KMS-11 (cell line): ENCODE results near the gene FKBP6.

Source experiments
- H2AFZ ChIP-seq: fragments of 200-600 bp; sonication (generic); 2 replicates; pipeline ENCODE4 v1.6.1; 2016; ENCODE audit warnings: antibody characterized with exemption, mixed run types, low read depth
- H3K27ac ChIP-seq: fragments of 200-600 bp; sonication (generic); 2 replicates; pipeline ENCODE4 v1.6.1; 2016; ENCODE audit warnings: mild to moderate bottlenecking, mixed run types
- H3K27me3 ChIP-seq: fragments of 200-600 bp; sonication (generic); 2 replicates; pipeline ENCODE4 v1.6.1; 2017; ENCODE audit warnings: mild to moderate bottlenecking, low read depth, mixed run types, moderate library complexity; ENCODE audit not compliant: insufficient read depth
- H3K36me3 ChIP-seq: fragments of 200-600 bp; sonication (generic); 2 replicates; pipeline ENCODE4 v1.6.1; 2017; ENCODE audit warnings: mild to moderate bottlenecking, mixed run types; ENCODE audit not compliant: insufficient read depth
- H3K4me1 ChIP-seq: fragments of 200-600 bp; sonication (generic); 2 replicates; pipeline ENCODE4 v1.6.1; 2016; ENCODE audit warnings: mild to moderate bottlenecking, low read depth, mixed run types; ENCODE audit not compliant: poor library complexity, severe bottlenecking
- H3K4me2 ChIP-seq: fragments of 200-600 bp; sonication (generic); 2 replicates; pipeline ENCODE4 v1.7.0; 2016; ENCODE audit warnings: mild to moderate bottlenecking, mixed run types
- H3K4me3 ChIP-seq: fragments of 200-600 bp; sonication (generic); IDR thresholded peaks from 2 replicates; pipeline ENCODE4 v1.6.1; 2017; ENCODE audit warnings: low read depth, low read length, mixed read lengths; ENCODE audit not compliant: insufficient read depth
- H3K79me2 ChIP-seq: fragments of 200-600 bp; sonication (generic); 2 replicates; pipeline ENCODE4 v1.6.1; 2016; ENCODE audit warnings: low read depth, mixed run types; ENCODE audit not compliant: insufficient read depth
- H3K9ac ChIP-seq: fragments of 200-600 bp; sonication (generic); 2 replicates; pipeline ENCODE4 v1.6.1; 2016; ENCODE audit warnings: mild to moderate bottlenecking, mixed run types
- H4K20me1 ChIP-seq: fragments of 200-600 bp; sonication (generic); 2 replicates; pipeline ENCODE4 v1.6.1; 2016; ENCODE audit warnings: mild to moderate bottlenecking, mixed run types; ENCODE audit not compliant: insufficient read depth
- TF ChIP-seq, protein P1 (sequence below): fragments of 200-600 bp; sonication (generic); conservative IDR thresholded peaks from 2 replicates; pipeline ENCODE4 v1.6.1; 2017; ENCODE audit warnings: low read depth, mild to moderate bottlenecking, antibody characterized with exemption, low read length, moderate library complexity, mixed read lengths

FKBP6 gene

DNA sequence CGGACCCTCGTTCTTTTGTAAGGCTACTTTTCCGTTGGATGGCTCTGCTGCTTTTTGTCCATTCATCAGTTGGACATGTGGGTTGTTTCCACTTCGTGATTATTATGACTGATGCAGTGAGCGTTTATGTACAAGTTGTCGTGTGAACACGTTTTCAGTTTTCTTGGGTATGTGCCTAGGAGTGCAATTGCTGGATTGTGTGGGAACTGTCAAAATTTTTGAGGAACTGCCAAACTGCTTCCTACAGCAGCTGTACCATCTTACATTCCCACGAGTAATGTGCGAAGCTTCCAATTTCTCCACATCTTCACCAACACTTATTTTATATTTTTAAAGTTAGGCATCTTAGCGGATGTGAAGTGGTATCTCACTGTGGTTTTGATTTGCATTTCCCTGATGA, 10.4 kb downstream of the FKBP6 start:
- Histone ChIP-seq H3K27ac (no peak overlapping the region), H3K4me3 (no peak overlapping the region), H3K79me2 (no peaks in the 10 kb centered on the region), H3K4me1 (no peaks in the 10 kb centered on the region), H3K36me3 (no peaks in the 10 kb centered on the region), H4K20me1 (no peaks in the 10 kb centered on the region), H3K9ac (no peak overlapping the region), H2AFZ (no peak overlapping the region), H3K4me2 (no peak overlapping the region), H3K27me3 (no peaks in the 10 kb centered on the region)
- TF ChIP-seq, protein P1, sequence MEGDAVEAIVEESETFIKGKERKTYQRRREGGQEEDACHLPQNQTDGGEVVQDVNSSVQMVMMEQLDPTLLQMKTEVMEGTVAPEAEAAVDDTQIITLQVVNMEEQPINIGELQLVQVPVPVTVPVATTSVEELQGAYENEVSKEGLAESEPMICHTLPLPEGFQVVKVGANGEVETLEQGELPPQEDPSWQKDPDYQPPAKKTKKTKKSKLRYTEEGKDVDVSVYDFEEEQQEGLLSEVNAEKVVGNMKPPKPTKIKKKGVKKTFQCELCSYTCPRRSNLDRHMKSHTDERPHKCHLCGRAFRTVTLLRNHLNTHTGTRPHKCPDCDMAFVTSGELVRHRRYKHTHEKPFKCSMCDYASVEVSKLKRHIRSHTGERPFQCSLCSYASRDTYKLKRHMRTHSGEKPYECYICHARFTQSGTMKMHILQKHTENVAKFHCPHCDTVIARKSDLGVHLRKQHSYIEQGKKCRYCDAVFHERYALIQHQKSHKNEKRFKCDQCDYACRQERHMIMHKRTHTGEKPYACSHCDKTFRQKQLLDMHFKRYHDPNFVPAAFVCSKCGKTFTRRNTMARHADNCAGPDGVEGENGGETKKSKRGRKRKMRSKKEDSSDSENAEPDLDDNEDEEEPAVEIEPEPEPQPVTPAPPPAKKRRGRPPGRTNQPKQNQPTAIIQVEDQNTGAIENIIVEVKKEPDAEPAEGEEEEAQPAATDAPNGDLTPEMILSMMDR = no peak

DNA sequence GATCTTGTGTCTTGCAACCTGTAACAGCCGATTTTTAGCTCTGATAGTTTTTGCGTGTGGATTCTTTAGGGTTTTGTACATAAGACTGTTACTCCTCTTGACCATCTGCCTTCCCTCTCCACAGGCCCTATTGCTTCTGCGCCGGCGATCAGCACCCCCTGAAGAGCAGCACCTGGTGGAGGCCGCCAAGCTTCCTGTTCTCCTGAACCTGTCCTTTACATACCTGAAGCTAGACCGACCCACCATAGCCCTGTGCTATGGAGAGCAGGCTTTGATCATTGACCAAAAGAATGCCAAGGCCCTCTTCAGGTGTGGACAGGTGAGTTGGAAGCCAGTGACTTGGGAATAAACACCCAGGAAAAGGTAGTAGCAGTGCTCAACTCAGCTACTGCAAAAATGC, 12.6 kb downstream of the FKBP6 start:
- TF ChIP-seq, protein P1 = no peak
- no peaks in the 10 kb centered on the region for H3K4me1 ChIP-seq
- H3K27me3 ChIP-seq = no peaks in the 10 kb centered on the region

DNA sequence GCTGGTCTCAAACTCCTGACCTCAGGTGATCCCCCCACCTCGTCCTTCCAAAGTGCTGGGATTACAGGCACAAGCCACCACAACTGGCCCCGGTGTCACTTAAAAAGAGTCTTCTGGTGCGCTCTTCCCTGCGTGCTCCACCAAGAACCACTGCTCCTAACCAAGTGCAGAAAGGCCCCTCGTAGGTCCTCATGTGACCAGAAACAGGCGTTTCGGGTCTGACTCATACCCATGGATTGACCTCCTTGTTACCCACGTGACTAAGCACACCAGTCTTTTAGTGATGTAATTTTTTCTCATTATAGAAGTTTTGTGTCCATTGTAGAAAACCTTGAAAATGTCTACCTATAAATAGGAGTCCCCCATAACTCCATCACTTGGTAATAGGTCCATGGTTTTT, 13.9 kb downstream of the FKBP6 start:
- H3K27ac ChIP-seq = no peak overlapping the region
- H4K20me1 ChIP-seq = no peaks in the 10 kb centered on the region
- TF ChIP-seq, protein P1 = no peak
- no peak overlapping the region for H2AFZ ChIP-seq
- no peaks in the 10 kb centered on the region for H3K36me3 ChIP-seq
- H3K79me2 ChIP-seq = no peaks in the 10 kb centered on the region
- H3K9ac ChIP-seq = no peak overlapping the region
- no peak overlapping the region for H3K4me2 ChIP-seq
- H3K4me1 ChIP-seq = no peaks in the 10 kb centered on the region
- H3K27me3 ChIP-seq = no peaks in the 10 kb centered on the region
- no peak overlapping the region for H3K4me3 ChIP-seq

More for the DNA sequence above, 12.6 kb downstream of the FKBP6 start:
- no peak overlapping the region for H3K27ac ChIP-seq
- H3K4me3 ChIP-seq = no peak overlapping the region
- no peak overlapping the region for H3K9ac ChIP-seq
- no peak overlapping the region for H3K4me2 ChIP-seq
- H3K36me3 ChIP-seq = no peaks in the 10 kb centered on the region
- H2AFZ ChIP-seq = no peak overlapping the region
- H3K79me2 ChIP-seq = no peaks in the 10 kb centered on the region
- H4K20me1 ChIP-seq = no peaks in the 10 kb centered on the region

DNA sequence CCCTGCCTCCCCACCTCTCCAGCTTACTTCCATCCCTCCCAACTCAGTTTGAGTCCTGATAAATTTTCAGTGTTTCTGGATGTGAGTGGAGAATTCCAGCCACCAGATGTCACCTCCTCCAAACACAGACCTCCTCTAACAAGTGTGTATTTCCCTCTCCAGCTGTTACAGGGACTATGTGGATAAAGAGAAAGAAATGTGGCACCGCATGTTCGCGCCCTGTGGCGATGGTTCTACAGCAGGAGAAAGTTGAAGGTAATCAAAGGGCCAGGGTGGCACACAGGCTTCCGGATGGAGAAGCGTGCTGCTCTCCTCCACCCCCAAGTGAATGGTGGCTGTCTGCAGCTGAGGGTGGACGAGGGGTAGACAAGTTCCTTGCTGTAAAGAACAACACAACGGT, 14.7 kb downstream of the FKBP6 start:
- Histone ChIP-seq H3K27ac (no peak overlapping the region), H3K4me2 (no peak overlapping the region), H3K79me2 (no peaks in the 10 kb centered on the region), H3K36me3 (no peaks in the 10 kb centered on the region), H3K27me3 (no peaks in the 10 kb centered on the region), H4K20me1 (no peaks in the 10 kb centered on the region), H2AFZ (no peak overlapping the region), H3K4me1 (no peaks in the 10 kb centered on the region), H3K4me3 (no peak overlapping the region), H3K9ac (no peak overlapping the region)
- TF ChIP-seq, protein P1 = no peak
